DOHH2 (cell line): ENCODE results near the gene PAX3.

Experiments
- H3F3A ChIP-seq: fragments of 200-600 bp; sonication (generic), shearing (Covaris generic); 2 replicates; pipeline ENCODE4 v1.6.0; 2016; ENCODE audit warnings: antibody characterized with exemption, mild to moderate bottlenecking; ENCODE audit not compliant: control insufficient read depth, insufficient read depth
- H3K27ac ChIP-seq: fragments of 200-600 bp; sonication (generic); 2 replicates; pipeline ENCODE4 v1.5.1; 2014; ENCODE audit warnings: low read depth, mild to moderate bottlenecking, low read length, moderate library complexity
- H3K27me3 ChIP-seq: fragments of 200-600 bp; sonication (generic); 2 replicates; pipeline ENCODE4 v1.6.1; 2014; ENCODE audit warnings: mild to moderate bottlenecking, low read length, mixed read lengths; ENCODE audit not compliant: control insufficient read depth
- H3K36me3 ChIP-seq: fragments of 200-600 bp; sonication (generic); 2 replicates; pipeline ENCODE4 v1.6.1; 2014; ENCODE audit warnings: mild to moderate bottlenecking, low read length, moderate library complexity, mixed read lengths; ENCODE audit not compliant: control insufficient read depth
- H3K4me1 ChIP-seq: fragments of 200-600 bp; sonication (generic); 2 replicates; pipeline ENCODE4 v1.6.1; 2014; ENCODE audit warnings: mild to moderate bottlenecking, low read length, mixed read lengths; ENCODE audit not compliant: control insufficient read depth
- H3K4me2 ChIP-seq: fragments of 200-600 bp; sonication (generic); 2 replicates; pipeline ENCODE4 v1.6.0; 2014; ENCODE audit warnings: mild to moderate bottlenecking, low read length, moderate library complexity
- H3K4me3 ChIP-seq: fragments of 200-600 bp; sonication (generic); 2 replicates; pipeline ENCODE4 v1.5.1; 2014; ENCODE audit warnings: mild to moderate bottlenecking, low read length, mixed read lengths
- H3K79me2 ChIP-seq: fragments of 200-600 bp; sonication (generic); 2 replicates; pipeline ENCODE4 v1.6.1; 2014; ENCODE audit warnings: mild to moderate bottlenecking, low read length, mixed read lengths; ENCODE audit not compliant: control insufficient read depth
- H3K9me2 ChIP-seq: fragments of 200-600 bp; sonication (generic); replicated peaks from 2 replicates; pipeline ENCODE4 v1.6.1; 2014; ENCODE audit warnings: mild to moderate bottlenecking, low read length, mixed read lengths; ENCODE audit not compliant: control insufficient read depth
- H3K9me3 ChIP-seq: fragments of 200-600 bp; sonication (generic); 2 replicates; pipeline ENCODE4 v1.6.1; 2014; ENCODE audit warnings: antibody characterized with exemption, low read length, mixed read lengths; ENCODE audit not compliant: control insufficient read depth, insufficient read depth
- H4K20me1 ChIP-seq: fragments of 200-600 bp; sonication (generic); 2 replicates; pipeline ENCODE4 v1.6.0; 2014; ENCODE audit warnings: low read depth, mild to moderate bottlenecking, antibody characterized with exemption, low read length, moderate library complexity; ENCODE audit not compliant: control insufficient read depth, insufficient read depth
- CTCF ChIP-seq: fragments of 200-600 bp; sonication (generic); IDR thresholded peaks from one replicate; pipeline ENCODE4 v1.5.1; 2014; ENCODE audit warnings: antibody characterized with exemption, mild to moderate bottlenecking, low read depth, low read length; ENCODE audit not compliant: poor library complexity, severe bottlenecking
- EZH2phosphoT487 ChIP-seq: fragments of 200-600 bp; sonication (generic); IDR thresholded peaks from 2 replicates; pipeline ENCODE4 v1.6.1; 2017; ENCODE audit warnings: borderline replicate concordance, mild to moderate bottlenecking, antibody characterized with exemption, low read length, moderate library complexity, mixed read lengths

PAX3 gene

GRCh38 chr2:222301053-222301795 lies 2.4 kb upstream of the PAX3 start:
- TF ChIP-seq CTCF (no peak), EZH2phosphoT487 (no peak)
- Histone ChIP-seq H3K27me3 (peaks cover 26% of the 10 kb centered on the region), H4K20me1 (no peaks in the 10 kb centered on the region)

GRCh38 chr2:222300726-222301052 lies 1.9 kb upstream of the PAX3 start:
- H3K9me2 ChIP-seq: no peaks in the 10 kb centered on the region
- no peak overlapping the region for H3K27ac ChIP-seq
- no peaks in the 10 kb centered on the region for H3K36me3 ChIP-seq
- peaks cover 21% of the 10 kb centered on the region for H3K27me3 ChIP-seq
- no peak for TF ChIP-seq CTCF
- no peak for TF ChIP-seq EZH2phosphoT487
- H3K4me3 ChIP-seq: no peak overlapping the region
- H4K20me1 ChIP-seq: no peaks in the 10 kb centered on the region
- H3K4me2 ChIP-seq: no peak overlapping the region
- H3K79me2 ChIP-seq: no peaks in the 10 kb centered on the region
- H3F3A ChIP-seq: no peaks in the 10 kb centered on the region
- H3K9me3 ChIP-seq: no peaks in the 10 kb centered on the region
- no peaks in the 10 kb centered on the region for H3K4me1 ChIP-seq

More at GRCh38 chr2:222301053-222301795, 2.4 kb upstream of the PAX3 start:
- Histone ChIP-seq H3K79me2 (no peaks in the 10 kb centered on the region), H3K9me3 (no peaks in the 10 kb centered on the region), H3K4me2 (no peak overlapping the region), H3K36me3 (no peaks in the 10 kb centered on the region), H3K4me3 (no peak overlapping the region), H3K9me2 (no peaks in the 10 kb centered on the region), H3F3A (no peaks in the 10 kb centered on the region), H3K4me1 (no peaks in the 10 kb centered on the region), H3K27ac (no peak overlapping the region)

GRCh38 chr2:222299906-222300725 lies 1.3 kb upstream of the PAX3 start:
- H3K9me2 ChIP-seq: no peaks in the 10 kb centered on the region
- no peaks in the 10 kb centered on the region for H3K9me3 ChIP-seq
- no peaks in the 10 kb centered on the region for H3K79me2 ChIP-seq
- TF ChIP-seq CTCF: no peak
- TF ChIP-seq EZH2phosphoT487: no peak
- H3K4me3 ChIP-seq: no peak overlapping the region
- H3K4me2 ChIP-seq: no peak overlapping the region
- no peaks in the 10 kb centered on the region for H3K36me3 ChIP-seq
- no peaks in the 10 kb centered on the region for H3F3A ChIP-seq
- H3K4me1 ChIP-seq: no peaks in the 10 kb centered on the region
- H4K20me1 ChIP-seq: no peaks in the 10 kb centered on the region
- no peak overlapping the region for H3K27ac ChIP-seq
- H3K27me3 ChIP-seq: peaks cover 15% of the 10 kb centered on the region
